Liver (tissue), 9 donors: ENCODE results near the gene CNST. TPM values are rescaled to one million over a fixed set of nuclear protein-coding genes. Genes with fewer than 3 reads are reported as not detected.
"Not testable (repeated sequence)": the region's sequence is repeated elsewhere in the genome, so short reads cannot be mapped to it uniquely, and the experiment has no call there.

Source experiments
- DNase-seq: peaks from one replicate; pipeline ENCODE4 v3.0.0-alpha.2; 2017; ENCODE audit warnings: low spot score
- H3K27ac ChIP-seq, 2 donors: one replicate each; pipeline ENCODE4 v1.7.0; 2013; ENCODE audit warnings: inconsistent platforms in 2 of 2, low read length in 2 of 2, control low read depth in 1 of 2, low read depth in 1 of 2, mild to moderate bottlenecking in 1 of 2
- H3K27me3 ChIP-seq, 4 donors: one replicate each; pipeline versions ENCODE4 v1.6.1 to v1.7.0; 2013; ENCODE audit warnings: low read length in 3 of 4, inconsistent platforms in 1 of 4, mild to moderate bottlenecking in 1 of 4, moderate library complexity in 1 of 4; ENCODE audit not compliant: control insufficient read depth in 4 of 4, insufficient read depth in 4 of 4
- H3K36me3 ChIP-seq, 4 donors: one replicate each; pipeline versions ENCODE4 v1.6.1 to v1.7.0; 2013; ENCODE audit warnings: low read length in 3 of 4, mild to moderate bottlenecking in 3 of 4, low read depth in 1 of 4, moderate library complexity in 1 of 4; ENCODE audit not compliant: control insufficient read depth in 4 of 4, insufficient read depth in 3 of 4
- H3K4me1 ChIP-seq, 4 donors: one replicate each; pipeline versions ENCODE4 v1.6.1 to v1.7.0; 2013; ENCODE audit warnings: low read length in 3 of 4, mild to moderate bottlenecking in 3 of 4, moderate library complexity in 1 of 4; ENCODE audit not compliant: control insufficient read depth in 4 of 4, insufficient read depth in 4 of 4
- H3K4me3 ChIP-seq, 3 donors: one replicate each; pipeline versions ENCODE4 v1.6.1 to v1.7.0; 2013; ENCODE audit warnings: low read length in 3 of 3, control low read depth in 1 of 3, low read depth in 1 of 3, mild to moderate bottlenecking in 1 of 3
- H3K9ac ChIP-seq, 2 donors: one replicate each; pipeline ENCODE4 v1.7.0; 2013; ENCODE audit warnings: low read length in 2 of 2, mild to moderate bottlenecking in 2 of 2, moderate library complexity in 2 of 2, control low read depth in 1 of 2, low read depth in 1 of 2
- H3K9me3 ChIP-seq, 4 donors: one replicate each; pipeline versions ENCODE4 v1.6.1 to v1.7.0; 2013; ENCODE audit warnings: low read length in 3 of 4; ENCODE audit not compliant: control insufficient read depth in 4 of 4
- ATF3 ChIP-seq: IDR thresholded peaks from 2 replicates; pipeline ENCODE4 v1.6.1; 2016; ENCODE audit warnings: antibody characterized with exemption
- EGR1 ChIP-seq, 2 donors: IDR thresholded peaks; 2 replicates each; pipeline ENCODE4 v1.6.1; 2016 to 2018; ENCODE audit warnings: antibody characterized with exemption in 2 of 2, low read depth in 2 of 2
- FOXA2 ChIP-seq: IDR thresholded peaks from 2 replicates; pipeline ENCODE4 v1.6.1; 2016; ENCODE audit warnings: antibody characterized with exemption
- GABPA ChIP-seq, 2 donors: IDR thresholded peaks in 1 of 2; conservative IDR thresholded peaks in 1 of 2; 2 replicates each; pipeline ENCODE4 v1.6.1; 2016; ENCODE audit warnings: antibody characterized with exemption in 2 of 2, mild to moderate bottlenecking in 1 of 2, moderate library complexity in 1 of 2
- HNF4A ChIP-seq, 2 donors: conservative IDR thresholded peaks; 2 replicates each; pipeline ENCODE4 v1.6.1; 2016; ENCODE audit warnings: antibody characterized with exemption in 2 of 2, mild to moderate bottlenecking in 2 of 2
- HNF4G ChIP-seq: IDR thresholded peaks from 2 replicates; pipeline ENCODE4 v1.6.1; 2016; ENCODE audit warnings: antibody characterized with exemption
- JUND ChIP-seq, 2 donors: IDR thresholded peaks; 2 replicates each; pipeline ENCODE4 v1.6.1; 2016; ENCODE audit warnings: antibody characterized with exemption in 2 of 2
- NR2F2 ChIP-seq: IDR thresholded peaks from 2 replicates; pipeline ENCODE4 v1.6.1; 2016; ENCODE audit warnings: antibody characterized with exemption
- RAD21 ChIP-seq, 2 donors: IDR thresholded peaks; 2 replicates each; pipeline ENCODE4 v1.6.1; 2016; ENCODE audit warnings: antibody characterized with exemption in 2 of 2, mild to moderate bottlenecking in 2 of 2
- RXRA ChIP-seq, 2 donors: IDR thresholded peaks; 2 replicates each; pipeline ENCODE4 v1.6.1; 2017 to 2018; ENCODE audit warnings: antibody characterized with exemption in 2 of 2, mild to moderate bottlenecking in 1 of 2
- SP1 ChIP-seq: IDR thresholded peaks from 2 replicates; pipeline ENCODE4 v1.6.1; 2018; ENCODE audit warnings: antibody characterized with exemption, mild to moderate bottlenecking
- TAF1 ChIP-seq: conservative IDR thresholded peaks from 2 replicates; pipeline ENCODE4 v1.6.1; 2016; ENCODE audit warnings: antibody characterized with exemption, mild to moderate bottlenecking
- YY1 ChIP-seq: IDR thresholded peaks from 2 replicates; pipeline ENCODE4 v1.6.1; 2016; ENCODE audit warnings: antibody characterized with exemption, mild to moderate bottlenecking
- WGBS: extraction: QIAGEN DNeasy Blood & Tissue Kit; methylation state at CpG from one replicate; pipeline ENCODE4 v1.1.7; 2013; 5-methylcytosine and 5-hydroxymethylcytosine counted together
- polyA plus RNA-seq, 2 donors: library from polyadenylated mRNA; stranded (reverse) in 1 of 2; unstranded in 1 of 2; fragments of 200-250 nt in 1 of 2; fragments of >200 nt in 1 of 2; fragmentation: Nextera tagmentation in 1 of 2; extraction: Ambion mirVana in 1 of 2; gene quantifications; one replicate each; pipeline versions ENCODE4 v1.2.1 to v1.2.3, GENCODE V29; 2013 to 2015
- total RNA-seq, 2 donors: library from RNA; depleted of rRNA; stranded (reverse); fragments of >200 nt; gene quantifications; one replicate each; pipeline ENCODE4 v1.2.3, GENCODE V29; 2014
- TF ChIP-seq, protein P1 (sequence below): IDR thresholded peaks from 2 replicates; pipeline ENCODE4 v1.6.1; 2016; ENCODE audit warnings: antibody characterized with exemption
- TF ChIP-seq, protein P2 (sequence below): IDR thresholded peaks from 2 replicates; pipeline ENCODE4 v1.6.1; 2016; ENCODE audit warnings: antibody characterized with exemption
- TF ChIP-seq, protein P3 (sequence below): IDR thresholded peaks from 2 replicates; pipeline ENCODE4 v1.6.1; 2016; ENCODE audit warnings: antibody characterized with exemption, mild to moderate bottlenecking
- donor health status: healthy.
- donor health status: healthy.
- donor health status: healthy.
- donor health status: healthy.
- donor health status: healthy.

CNST gene
- total and polyA plus RNA-seq, 4 donors = 6.1 to 36.3 (median 12.1) TPM

- H3K27me3 ChIP-seq, H3K27ac ChIP-seq, H3K9ac ChIP-seq, H3K9me3 ChIP-seq, H3K4me3 ChIP-seq, H3K4me1 ChIP-seq, H3K36me3 ChIP-seq, DNase-seq: not testable (repeated sequence)
- WGBS = 97% methylated on average over 19 of the region's 19 CpGs
Measured at GRCh38 chr1:246605231-246605630, 39.0 kb downstream of the CNST start.

DNA sequence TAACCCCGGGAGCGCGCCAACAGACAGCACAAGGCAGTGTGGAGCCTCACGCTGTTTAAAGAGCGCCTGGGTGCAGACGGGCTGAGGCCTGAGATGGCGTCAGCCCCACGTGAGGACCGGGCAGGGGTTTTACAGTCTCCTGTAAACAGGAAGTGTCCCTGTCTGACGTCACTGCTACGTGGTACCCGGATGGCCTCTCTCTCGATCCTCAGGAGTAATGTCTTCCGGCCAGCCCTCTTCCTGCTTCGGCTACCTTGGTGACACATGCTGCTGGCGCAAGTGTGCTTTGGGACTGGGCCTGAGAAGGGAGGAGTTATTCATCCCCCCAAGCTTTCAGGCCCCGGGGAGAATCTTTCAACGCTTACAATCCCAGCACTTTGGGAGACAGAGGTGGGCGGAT lies 41.2 kb downstream of the CNST start:
- 88% methylated on average over 19 of the region's 19 CpGs for WGBS
- Histone ChIP-seq H3K9me3 (no peaks in the 10 kb centered on the region), H3K9ac (no peak overlapping the region), H3K27me3 (no peaks in the 10 kb centered on the region), H3K36me3 (peaks cover 0 to 3% (median 1%) of the 10 kb centered on the region in 4 donors), H3K4me3 (no peak overlapping the region), H3K27ac (no peak overlapping the region), H3K4me1 (peaks cover 0 to 7% (median 5%) of the 10 kb centered on the region in 4 donors)
- TF ChIP-seq, protein P1, sequence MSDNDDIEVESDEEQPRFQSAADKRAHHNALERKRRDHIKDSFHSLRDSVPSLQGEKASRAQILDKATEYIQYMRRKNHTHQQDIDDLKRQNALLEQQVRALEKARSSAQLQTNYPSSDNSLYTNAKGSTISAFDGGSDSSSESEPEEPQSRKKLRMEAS = no peak
- no peak for TF ChIP-seq HNF4A (conservative IDR thresholded peaks at IDR 0.05)
- no peak for TF ChIP-seq NR2F2
- no peak for TF ChIP-seq EGR1 (IDR thresholded peaks at IDR 0.05; ENCODE audit: low read depth in 2 of 2)
- TF ChIP-seq GABPA (IDR thresholded peaks at IDR 0.05 in 1 of 2, conservative IDR thresholded peaks at IDR 0.05 in 1 of 2) = no peak
- TF ChIP-seq ATF3 = no peak
- TF ChIP-seq HNF4G = no peak
- TF ChIP-seq TAF1 = no peak
- no peak for TF ChIP-seq YY1
- TF ChIP-seq SP1 = no peak
- no peak for TF ChIP-seq JUND (IDR thresholded peaks at IDR 0.05)
- TF ChIP-seq FOXA2 = no peak
- TF ChIP-seq, protein P2, sequence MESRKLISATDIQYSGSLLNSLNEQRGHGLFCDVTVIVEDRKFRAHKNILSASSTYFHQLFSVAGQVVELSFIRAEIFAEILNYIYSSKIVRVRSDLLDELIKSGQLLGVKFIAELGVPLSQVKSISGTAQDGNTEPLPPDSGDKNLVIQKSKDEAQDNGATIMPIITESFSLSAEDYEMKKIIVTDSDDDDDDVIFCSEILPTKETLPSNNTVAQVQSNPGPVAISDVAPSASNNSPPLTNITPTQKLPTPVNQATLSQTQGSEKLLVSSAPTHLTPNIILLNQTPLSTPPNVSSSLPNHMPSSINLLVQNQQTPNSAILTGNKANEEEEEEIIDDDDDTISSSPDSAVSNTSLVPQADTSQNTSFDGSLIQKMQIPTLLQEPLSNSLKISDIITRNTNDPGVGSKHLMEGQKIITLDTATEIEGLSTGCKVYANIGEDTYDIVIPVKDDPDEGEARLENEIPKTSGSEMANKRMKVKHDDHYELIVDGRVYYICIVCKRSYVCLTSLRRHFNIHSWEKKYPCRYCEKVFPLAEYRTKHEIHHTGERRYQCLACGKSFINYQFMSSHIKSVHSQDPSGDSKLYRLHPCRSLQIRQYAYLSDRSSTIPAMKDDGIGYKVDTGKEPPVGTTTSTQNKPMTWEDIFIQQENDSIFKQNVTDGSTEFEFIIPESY = no peak
- TF ChIP-seq RAD21 (IDR thresholded peaks at IDR 0.05) = no peak
- no peak for TF ChIP-seq RXRA (IDR thresholded peaks at IDR 0.05)
- TF ChIP-seq, protein P3, sequence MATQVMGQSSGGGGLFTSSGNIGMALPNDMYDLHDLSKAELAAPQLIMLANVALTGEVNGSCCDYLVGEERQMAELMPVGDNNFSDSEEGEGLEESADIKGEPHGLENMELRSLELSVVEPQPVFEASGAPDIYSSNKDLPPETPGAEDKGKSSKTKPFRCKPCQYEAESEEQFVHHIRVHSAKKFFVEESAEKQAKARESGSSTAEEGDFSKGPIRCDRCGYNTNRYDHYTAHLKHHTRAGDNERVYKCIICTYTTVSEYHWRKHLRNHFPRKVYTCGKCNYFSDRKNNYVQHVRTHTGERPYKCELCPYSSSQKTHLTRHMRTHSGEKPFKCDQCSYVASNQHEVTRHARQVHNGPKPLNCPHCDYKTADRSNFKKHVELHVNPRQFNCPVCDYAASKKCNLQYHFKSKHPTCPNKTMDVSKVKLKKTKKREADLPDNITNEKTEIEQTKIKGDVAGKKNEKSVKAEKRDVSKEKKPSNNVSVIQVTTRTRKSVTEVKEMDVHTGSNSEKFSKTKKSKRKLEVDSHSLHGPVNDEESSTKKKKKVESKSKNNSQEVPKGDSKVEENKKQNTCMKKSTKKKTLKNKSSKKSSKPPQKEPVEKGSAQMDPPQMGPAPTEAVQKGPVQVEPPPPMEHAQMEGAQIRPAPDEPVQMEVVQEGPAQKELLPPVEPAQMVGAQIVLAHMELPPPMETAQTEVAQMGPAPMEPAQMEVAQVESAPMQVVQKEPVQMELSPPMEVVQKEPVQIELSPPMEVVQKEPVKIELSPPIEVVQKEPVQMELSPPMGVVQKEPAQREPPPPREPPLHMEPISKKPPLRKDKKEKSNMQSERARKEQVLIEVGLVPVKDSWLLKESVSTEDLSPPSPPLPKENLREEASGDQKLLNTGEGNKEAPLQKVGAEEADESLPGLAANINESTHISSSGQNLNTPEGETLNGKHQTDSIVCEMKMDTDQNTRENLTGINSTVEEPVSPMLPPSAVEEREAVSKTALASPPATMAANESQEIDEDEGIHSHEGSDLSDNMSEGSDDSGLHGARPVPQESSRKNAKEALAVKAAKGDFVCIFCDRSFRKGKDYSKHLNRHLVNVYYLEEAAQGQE = no peak
- DNase-seq = no peak
